Endodermal cell (in vitro differentiated cells): ENCODE results near the gene NLGN1. TPM values are rescaled to one million over a fixed set of nuclear protein-coding genes. Genes with fewer than 3 reads are reported as not detected.
A peak's percentile ranks its signal among the peaks of the same experiment; 100 is the strongest.

ENCODE experiments used
- DNase-seq: peaks from one replicate; pipeline ENCODE4 v3.0.0-alpha.2; 2017
- H3K27ac ChIP-seq: 2 replicates; pipeline ENCODE4 v1.5.1; 2013; ENCODE audit warnings: mild to moderate bottlenecking, low read depth, low read length, moderate library complexity
- H3K27me3 ChIP-seq: 2 replicates; pipeline ENCODE4 v1.6.1; 2013; ENCODE audit warnings: mild to moderate bottlenecking, low read length, moderate library complexity; ENCODE audit not compliant: insufficient read depth, control insufficient read depth, poor library complexity, severe bottlenecking
- H3K36me3 ChIP-seq: 2 replicates; pipeline ENCODE4 v1.7.0; 2013; ENCODE audit warnings: mild to moderate bottlenecking, low read length, moderate library complexity; ENCODE audit not compliant: control insufficient read depth, insufficient read depth
- H3K4me1 ChIP-seq: one replicate; pipeline ENCODE4 v1.7.0; 2013; ENCODE audit warnings: low read length; ENCODE audit not compliant: control insufficient read depth, insufficient read depth
- H3K4me3 ChIP-seq: 2 replicates; pipeline ENCODE4 v1.5.1; 2013; ENCODE audit warnings: mild to moderate bottlenecking, low read length, moderate library complexity
- H3K9ac ChIP-seq: 2 replicates; pipeline ENCODE4 v1.6.1; 2013; ENCODE audit warnings: mild to moderate bottlenecking, low read length, moderate library complexity; ENCODE audit not compliant: poor library complexity, severe bottlenecking; ENCODE audit errors: extremely low read depth
- H3K9me3 ChIP-seq: 2 replicates; pipeline ENCODE4 v1.6.1; 2013; ENCODE audit warnings: mild to moderate bottlenecking, low read length, moderate library complexity; ENCODE audit not compliant: control insufficient read depth
- H3K27ac Mint-ChIP-seq: 2 replicates; pipeline ENCODE4 v1.8.0; 2020; ENCODE audit warnings: mixed read lengths
- H3K27me3 Mint-ChIP-seq: 2 replicates; pipeline ENCODE4 v1.8.0; 2021; ENCODE audit warnings: mild to moderate bottlenecking, mixed read lengths; ENCODE audit not compliant: insufficient read depth
- H3K36me3 Mint-ChIP-seq: 2 replicates; pipeline ENCODE4 v1.8.0; 2020; ENCODE audit warnings: low read depth, mixed read lengths
- H3K4me1 Mint-ChIP-seq: 2 replicates; pipeline ENCODE4 v1.8.0; 2020; ENCODE audit warnings: mixed read lengths
- H3K4me3 Mint-ChIP-seq: 2 replicates; pipeline ENCODE4 v1.8.0; 2020; ENCODE audit warnings: mild to moderate bottlenecking, moderate library complexity, mixed read lengths
- H3K9me3 Mint-ChIP-seq: 2 replicates; pipeline ENCODE4 v1.8.0; 2020; ENCODE audit warnings: mild to moderate bottlenecking, mixed read lengths
- WGBS, 2 experiments: methylation state at CpG; one replicate each; pipeline versions ENCODE4 v1.1.5 to v1.1.7; 2013; ENCODE audit warnings: missing lambda C conversion rate in 2 of 2, mixed read lengths in 1 of 2; ENCODE audit not compliant: insufficient coverage in 1 of 2, insufficient read length in 1 of 2; 5-methylcytosine and 5-hydroxymethylcytosine counted together
- total RNA-seq, 2 donors: library from RNA; stranded (reverse); fragmentation: NEBNext Ultra II Directional in 1 of 2; extraction: Animal tissue kit (Norgen Biotek cat#: 25700) in 1 of 2; gene quantifications; 2 replicates in 1 of 2; 3 replicates in 1 of 2; pipeline ENCODE4 v1.2.1, GENCODE V29; 2021
- TF ChIP-seq, protein P1 (sequence below): fragments of 200-600 bp; sonication (generic); conservative IDR thresholded peaks from 2 replicates; pipeline ENCODE4 v1.5.0; 2021; ENCODE audit warnings: antibody characterized with exemption, mild to moderate bottlenecking

NLGN1 gene
- total RNA-seq, 2 donors from 2014 or later: 3.4 to 14.3 TPM

DNA sequence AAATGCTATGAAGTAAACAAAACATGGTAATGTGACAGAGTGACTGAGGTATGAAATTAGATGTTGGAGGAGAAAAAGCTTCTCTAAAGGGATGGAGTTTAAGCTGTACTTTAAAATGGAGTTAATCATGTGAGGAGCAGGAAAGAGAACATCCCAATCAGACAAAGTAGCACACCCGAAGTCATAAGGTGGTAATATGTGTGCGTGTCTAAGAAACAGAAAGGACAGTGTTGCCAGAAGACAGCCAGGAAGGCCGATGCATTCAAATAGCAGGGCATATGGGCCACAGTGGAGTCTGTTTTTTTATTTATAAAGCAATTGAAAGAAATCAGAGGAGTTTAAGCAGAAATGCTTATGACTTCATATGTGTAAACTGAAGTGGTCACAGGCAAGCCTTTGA lies 376.3 kb downstream of the NLGN1 start:
- H3K4me3 ChIP-seq: no peak overlapping the region
- H3K36me3 Mint-ChIP-seq: no peaks in the 10 kb centered on the region
- H3K27ac Mint-ChIP-seq: peak overlapping the region; percentile 45
- H3K9me3 ChIP-seq: no peaks in the 10 kb centered on the region
- no peaks in the 10 kb centered on the region for H3K27me3 Mint-ChIP-seq
- no peaks in the 10 kb centered on the region for H3K27me3 ChIP-seq
- no peaks in the 10 kb centered on the region for H3K4me1 ChIP-seq
- H3K4me3 Mint-ChIP-seq: no peak overlapping the region
- H3K4me1 Mint-ChIP-seq: peaks cover 13% of the 10 kb centered on the region
- no peaks in the 10 kb centered on the region for H3K9me3 Mint-ChIP-seq
- no peaks in the 10 kb centered on the region for H3K36me3 ChIP-seq
- TF ChIP-seq, protein P1, sequence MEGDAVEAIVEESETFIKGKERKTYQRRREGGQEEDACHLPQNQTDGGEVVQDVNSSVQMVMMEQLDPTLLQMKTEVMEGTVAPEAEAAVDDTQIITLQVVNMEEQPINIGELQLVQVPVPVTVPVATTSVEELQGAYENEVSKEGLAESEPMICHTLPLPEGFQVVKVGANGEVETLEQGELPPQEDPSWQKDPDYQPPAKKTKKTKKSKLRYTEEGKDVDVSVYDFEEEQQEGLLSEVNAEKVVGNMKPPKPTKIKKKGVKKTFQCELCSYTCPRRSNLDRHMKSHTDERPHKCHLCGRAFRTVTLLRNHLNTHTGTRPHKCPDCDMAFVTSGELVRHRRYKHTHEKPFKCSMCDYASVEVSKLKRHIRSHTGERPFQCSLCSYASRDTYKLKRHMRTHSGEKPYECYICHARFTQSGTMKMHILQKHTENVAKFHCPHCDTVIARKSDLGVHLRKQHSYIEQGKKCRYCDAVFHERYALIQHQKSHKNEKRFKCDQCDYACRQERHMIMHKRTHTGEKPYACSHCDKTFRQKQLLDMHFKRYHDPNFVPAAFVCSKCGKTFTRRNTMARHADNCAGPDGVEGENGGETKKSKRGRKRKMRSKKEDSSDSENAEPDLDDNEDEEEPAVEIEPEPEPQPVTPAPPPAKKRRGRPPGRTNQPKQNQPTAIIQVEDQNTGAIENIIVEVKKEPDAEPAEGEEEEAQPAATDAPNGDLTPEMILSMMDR: no peak
- no peak overlapping the region for H3K9ac ChIP-seq
- WGBS, 2 experiments: 97 to 100% methylated on average over 2 to 3 of the region's 3 CpGs
- no peak for DNase-seq
- no peak overlapping the region for H3K27ac ChIP-seq

DNA sequence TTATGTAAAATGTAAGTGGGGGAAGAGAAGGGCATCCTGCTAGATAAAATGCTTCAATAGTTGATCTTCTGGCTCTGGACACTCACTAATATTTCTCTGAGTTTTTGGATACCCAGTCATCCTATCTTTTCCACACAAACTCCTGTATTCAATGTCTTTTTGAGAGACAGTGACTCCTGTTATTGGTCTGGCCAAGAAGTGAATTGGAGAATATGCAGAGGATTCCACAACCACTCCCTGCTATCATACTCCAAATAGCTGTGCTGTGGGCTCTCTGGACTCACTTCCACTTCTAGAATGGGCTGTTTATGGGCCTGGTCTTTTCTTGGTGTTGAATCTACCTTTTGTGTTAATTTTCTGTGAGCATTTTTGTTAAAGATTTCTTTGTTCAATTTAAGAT lies 376.8 kb downstream of the NLGN1 start:
- Histone ChIP-seq H3K36me3 (no peaks in the 10 kb centered on the region), H3K4me1 (no peaks in the 10 kb centered on the region), H3K9ac (no peak overlapping the region), H3K27me3 (no peaks in the 10 kb centered on the region), H3K4me3 (no peak overlapping the region), H3K9me3 (no peaks in the 10 kb centered on the region), H3K27ac (no peak overlapping the region)
- peaks cover 13% of the 10 kb centered on the region for H3K4me1 Mint-ChIP-seq
- H3K9me3 Mint-ChIP-seq: no peaks in the 10 kb centered on the region
- no peak overlapping the region for H3K4me3 Mint-ChIP-seq
- no peaks in the 10 kb centered on the region for H3K36me3 Mint-ChIP-seq
- H3K27me3 Mint-ChIP-seq: no peaks in the 10 kb centered on the region
- H3K27ac Mint-ChIP-seq: no peak overlapping the region
- TF ChIP-seq, protein P1: no peak
- no peak for DNase-seq

DNA sequence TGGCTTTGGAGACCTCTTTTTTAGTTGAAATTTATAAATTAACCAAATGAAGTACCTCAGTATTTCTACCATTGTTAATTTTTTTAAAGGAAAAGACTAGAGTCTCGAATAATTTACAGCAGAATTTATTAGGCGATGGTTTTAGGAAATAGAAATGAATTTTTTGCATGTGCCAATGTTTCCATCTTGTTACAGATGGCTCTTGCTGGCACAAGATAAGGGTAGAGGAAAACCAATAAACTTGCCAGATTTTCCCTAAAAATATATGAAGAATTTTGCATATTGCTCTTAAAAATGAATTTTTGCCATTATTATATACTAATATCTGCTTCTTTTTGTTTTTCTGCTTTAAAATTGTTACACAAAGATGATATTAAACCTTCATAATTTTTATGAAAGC lies 380.7 kb downstream of the NLGN1 start:
- Mint-ChIP-seq H3K4me3 (no peak overlapping the region), H3K27me3 (no peaks in the 10 kb centered on the region), H3K9me3 (no peaks in the 10 kb centered on the region), H3K36me3 (no peaks in the 10 kb centered on the region), H3K27ac (no peak overlapping the region), H3K4me1 (no peaks in the 10 kb centered on the region)
- WGBS, 2 experiments: 95 to 100% methylated on average over 2 of the region's 2 CpGs
- Histone ChIP-seq H3K9ac (no peak overlapping the region), H3K27me3 (no peaks in the 10 kb centered on the region), H3K27ac (no peak overlapping the region), H3K9me3 (no peaks in the 10 kb centered on the region), H3K4me1 (no peaks in the 10 kb centered on the region), H3K36me3 (no peaks in the 10 kb centered on the region), H3K4me3 (no peak overlapping the region)
- DNase-seq: no peak
- TF ChIP-seq, protein P1: no peak
